ENCODE results near the gene ANTXRL. TPM values are rescaled to one million over a fixed set of nuclear protein-coding genes. Genes with fewer than 3 reads are reported as not detected.
"Not testable (repeated sequence)": the region's sequence is repeated elsewhere in the genome, so short reads cannot be mapped to it uniquely, and the experiment has no call there.

Gene ANTXRL
- total RNA-seq, 1 donor from 2014 or later: not detected

DNA sequence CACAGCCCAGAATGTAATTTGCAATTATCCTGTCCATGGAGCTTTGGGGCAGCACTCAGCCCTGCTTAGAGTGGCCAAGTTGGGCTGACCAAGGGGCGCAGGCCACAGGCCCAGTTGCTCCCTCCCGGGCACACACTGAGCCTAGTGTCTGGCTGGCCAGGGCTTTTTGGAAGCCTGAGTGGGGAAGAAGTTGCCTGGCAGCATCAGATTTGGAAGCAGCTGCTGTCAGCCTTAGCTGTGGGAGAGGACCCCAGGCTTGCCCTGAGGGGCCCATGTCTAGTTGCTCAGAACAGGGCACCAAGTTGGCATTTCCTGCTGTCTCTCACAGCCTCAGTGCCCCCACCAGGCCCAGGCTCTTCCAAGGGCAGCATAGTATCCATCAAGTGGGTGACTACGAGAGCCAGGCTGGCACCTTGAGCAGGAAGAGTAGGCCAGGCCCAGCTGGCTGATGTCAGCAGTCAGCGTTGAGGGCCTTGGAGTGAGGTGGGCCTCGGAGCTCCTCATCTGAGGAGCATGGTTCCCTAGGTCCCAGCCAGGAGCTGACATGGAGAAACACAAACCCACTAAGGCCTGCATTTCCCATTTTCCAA is 14.4 kb downstream of the ANTXRL start:
- no peak overlapping the region for H3K4me3 Mint-ChIP-seq (ENCODE audit: unreplicated experiment)
- peaks cover 3% of the 10 kb centered on the region for H3K27me3 Mint-ChIP-seq (ENCODE audit: unreplicated experiment)
- DNase-seq (ENCODE audit: low spot score): no peak
- peaks cover 2% of the 10 kb centered on the region for H3K4me1 Mint-ChIP-seq (ENCODE audit: unreplicated experiment)
- no peaks in the 10 kb centered on the region for H3K9me3 Mint-ChIP-seq (ENCODE audit: unreplicated experiment)
- H3K36me3 Mint-ChIP-seq (ENCODE audit: low read depth, unreplicated experiment): no peaks in the 10 kb centered on the region
- no peak overlapping the region for H3K27ac Mint-ChIP-seq (ENCODE audit: unreplicated experiment)
- TF ChIP-seq, protein P1, sequence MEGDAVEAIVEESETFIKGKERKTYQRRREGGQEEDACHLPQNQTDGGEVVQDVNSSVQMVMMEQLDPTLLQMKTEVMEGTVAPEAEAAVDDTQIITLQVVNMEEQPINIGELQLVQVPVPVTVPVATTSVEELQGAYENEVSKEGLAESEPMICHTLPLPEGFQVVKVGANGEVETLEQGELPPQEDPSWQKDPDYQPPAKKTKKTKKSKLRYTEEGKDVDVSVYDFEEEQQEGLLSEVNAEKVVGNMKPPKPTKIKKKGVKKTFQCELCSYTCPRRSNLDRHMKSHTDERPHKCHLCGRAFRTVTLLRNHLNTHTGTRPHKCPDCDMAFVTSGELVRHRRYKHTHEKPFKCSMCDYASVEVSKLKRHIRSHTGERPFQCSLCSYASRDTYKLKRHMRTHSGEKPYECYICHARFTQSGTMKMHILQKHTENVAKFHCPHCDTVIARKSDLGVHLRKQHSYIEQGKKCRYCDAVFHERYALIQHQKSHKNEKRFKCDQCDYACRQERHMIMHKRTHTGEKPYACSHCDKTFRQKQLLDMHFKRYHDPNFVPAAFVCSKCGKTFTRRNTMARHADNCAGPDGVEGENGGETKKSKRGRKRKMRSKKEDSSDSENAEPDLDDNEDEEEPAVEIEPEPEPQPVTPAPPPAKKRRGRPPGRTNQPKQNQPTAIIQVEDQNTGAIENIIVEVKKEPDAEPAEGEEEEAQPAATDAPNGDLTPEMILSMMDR (IDR thresholded peaks at IDR 0.05; ENCODE audit: unreplicated experiment): no peak

DNA sequence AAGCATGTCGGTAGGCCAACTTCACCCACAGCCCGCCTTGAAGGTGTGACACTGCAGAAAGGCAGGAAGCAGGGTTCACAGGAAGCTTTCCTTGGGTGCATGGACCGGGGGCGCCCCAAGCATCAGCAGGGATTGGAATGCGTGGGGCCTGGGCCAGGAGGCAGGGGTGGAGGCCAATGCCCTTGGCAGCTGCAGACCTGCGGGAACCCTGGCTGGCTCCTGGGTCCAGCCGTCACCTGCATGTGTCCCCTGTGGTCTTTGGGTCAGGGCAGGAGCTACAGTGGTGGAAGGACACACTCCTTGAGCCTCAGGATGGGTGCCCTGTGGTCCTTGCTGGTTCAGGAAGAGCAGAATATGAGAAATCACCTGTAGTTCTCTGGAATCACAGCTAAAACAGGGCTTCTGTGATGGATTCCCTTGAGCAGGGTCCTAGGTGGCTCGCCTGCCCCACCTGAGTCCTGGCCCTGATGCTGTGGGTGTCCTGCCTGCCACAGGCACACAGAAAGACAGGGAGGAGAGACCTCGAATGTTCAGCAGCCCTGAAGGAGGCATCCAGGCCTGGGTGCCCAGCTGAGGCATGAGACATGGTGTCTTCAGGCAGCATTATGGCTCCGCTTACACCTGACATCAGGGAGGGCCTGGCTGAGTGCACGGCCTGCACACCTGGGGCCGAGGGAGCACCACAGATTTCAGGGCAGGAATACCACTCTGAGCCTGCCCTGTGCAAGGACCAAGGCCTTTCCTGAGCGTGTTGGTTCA is 15.1 kb downstream of the ANTXRL start:
- no peaks in the 10 kb centered on the region for H3K36me3 Mint-ChIP-seq (ENCODE audit: low read depth, unreplicated experiment)
- no peaks in the 10 kb centered on the region for H3K9me3 Mint-ChIP-seq (ENCODE audit: unreplicated experiment)
- peaks cover 3% of the 10 kb centered on the region for H3K27me3 Mint-ChIP-seq (ENCODE audit: unreplicated experiment)
- H3K27ac Mint-ChIP-seq (ENCODE audit: unreplicated experiment): no peak overlapping the region
- DNase-seq (ENCODE audit: low spot score): no peak
- TF ChIP-seq, protein P1 (IDR thresholded peaks at IDR 0.05; ENCODE audit: unreplicated experiment): no peak
- peaks cover 2% of the 10 kb centered on the region for H3K4me1 Mint-ChIP-seq (ENCODE audit: unreplicated experiment)
- no peak overlapping the region for H3K4me3 Mint-ChIP-seq (ENCODE audit: unreplicated experiment)

DNA sequence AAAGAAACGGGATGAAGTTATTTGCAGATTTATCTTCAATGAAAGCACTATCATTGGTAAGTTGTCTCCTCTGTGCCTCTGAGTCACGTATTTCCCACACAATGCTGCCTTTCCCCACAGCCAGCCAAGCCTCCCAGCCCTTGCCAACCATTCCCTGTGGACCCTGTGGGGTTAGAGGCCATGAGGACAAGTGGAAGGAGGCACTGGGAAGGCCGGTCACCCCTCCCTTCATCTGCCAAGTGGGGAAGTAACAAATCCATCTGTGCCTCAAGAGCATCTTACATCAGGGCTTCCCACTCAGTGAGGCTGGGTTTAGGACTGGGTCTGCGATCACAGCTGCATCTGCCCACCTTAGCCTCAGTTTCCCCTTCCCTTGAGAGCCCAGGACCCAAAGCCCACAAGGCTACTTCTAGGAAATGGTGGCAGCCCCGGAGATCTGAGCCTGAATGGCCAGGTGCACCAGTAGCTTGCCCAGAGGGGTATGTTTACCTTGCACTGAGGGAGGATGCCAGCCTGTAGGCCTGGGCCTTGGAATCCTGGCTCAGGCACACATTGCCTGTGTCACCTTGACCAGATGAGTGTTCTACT is 16.1 kb downstream of the ANTXRL start:
- not testable (repeated sequence) for H3K36me3 Mint-ChIP-seq (ENCODE audit: low read depth, unreplicated experiment); H3K4me3 Mint-ChIP-seq (ENCODE audit: unreplicated experiment); H3K4me1 Mint-ChIP-seq (ENCODE audit: unreplicated experiment); H3K27me3 Mint-ChIP-seq (ENCODE audit: unreplicated experiment); H3K27ac Mint-ChIP-seq (ENCODE audit: unreplicated experiment); DNase-seq (ENCODE audit: low spot score); H3K9me3 Mint-ChIP-seq (ENCODE audit: unreplicated experiment)

DNA sequence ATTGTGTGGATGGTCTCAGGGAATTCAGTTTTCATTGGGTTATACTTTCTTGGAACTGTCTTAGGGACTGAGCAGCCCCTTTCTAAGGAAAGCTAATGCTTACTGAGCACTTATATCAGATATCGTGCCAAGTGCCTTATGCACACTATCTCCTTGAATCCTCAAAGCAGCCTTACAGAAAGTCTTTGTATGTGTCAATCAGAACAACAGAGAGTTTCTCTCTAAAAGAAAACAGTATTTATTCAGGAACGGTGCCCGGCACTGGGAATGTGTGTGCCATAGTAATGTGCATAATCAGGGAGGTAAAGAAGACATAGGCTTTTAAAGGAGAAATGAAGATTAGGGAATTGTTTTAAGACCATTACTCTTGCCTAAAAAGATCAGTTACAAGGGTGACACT is 17.3 kb downstream of the ANTXRL start:
- DNase-seq (ENCODE audit: low spot score): no peak
- TF ChIP-seq, protein P1 (IDR thresholded peaks at IDR 0.05; ENCODE audit: unreplicated experiment): no peak
- H3K36me3 Mint-ChIP-seq (ENCODE audit: low read depth, unreplicated experiment): no peaks in the 10 kb centered on the region
- peaks cover 4% of the 10 kb centered on the region for H3K27me3 Mint-ChIP-seq (ENCODE audit: unreplicated experiment)
- no peak overlapping the region for H3K4me3 Mint-ChIP-seq (ENCODE audit: unreplicated experiment)
- H3K4me1 Mint-ChIP-seq (ENCODE audit: unreplicated experiment): peaks cover 2% of the 10 kb centered on the region
- no peak overlapping the region for H3K27ac Mint-ChIP-seq (ENCODE audit: unreplicated experiment)
- H3K9me3 Mint-ChIP-seq (ENCODE audit: unreplicated experiment): no peaks in the 10 kb centered on the region

DNA sequence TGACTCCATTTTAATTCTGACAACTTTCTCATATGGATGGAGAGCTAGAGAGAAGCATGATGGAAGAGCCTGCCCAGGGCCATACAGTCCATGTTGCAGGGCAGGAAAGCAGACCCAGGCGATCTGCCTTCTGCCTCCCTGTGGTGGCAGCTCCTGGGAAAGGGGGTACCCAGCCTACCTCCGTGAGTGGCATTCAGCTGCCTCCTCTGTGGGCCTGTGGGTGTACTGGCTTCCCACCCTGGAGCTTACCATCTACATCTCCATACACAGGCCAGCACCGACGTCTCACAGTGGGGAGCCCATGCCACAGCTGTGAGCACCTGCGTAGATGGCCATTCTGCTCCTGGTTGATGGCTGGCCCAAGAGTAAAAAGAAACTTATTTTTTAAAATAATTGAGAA is 17.9 kb downstream of the ANTXRL start:
- not testable (repeated sequence) for H3K4me1 Mint-ChIP-seq (ENCODE audit: unreplicated experiment); H3K27me3 Mint-ChIP-seq (ENCODE audit: unreplicated experiment); H3K4me3 Mint-ChIP-seq (ENCODE audit: unreplicated experiment); H3K27ac Mint-ChIP-seq (ENCODE audit: unreplicated experiment); H3K36me3 Mint-ChIP-seq (ENCODE audit: low read depth, unreplicated experiment); H3K9me3 Mint-ChIP-seq (ENCODE audit: unreplicated experiment); DNase-seq (ENCODE audit: low spot score)

All from endothelial cell (in vitro differentiated cells).